HG03175 (cell line): ENCODE data around the gene EVI5.
"Not testable (repeated sequence)": the region's sequence is repeated elsewhere in the genome, so short reads cannot be mapped to it uniquely, and the experiment has no call there.

Experiments
- ATAC-seq: cut with Tn5 transposase; IDR thresholded peaks from one replicate; pipeline ENCODE4 v1.9.1; 2021; ENCODE audit warnings: mild to moderate bottlenecking, moderate library complexity; ENCODE audit not compliant: unreplicated experiment

The EVI5 gene

GRCh38 chr1:92527670-92528069 is 257.2 kb downstream of the EVI5 start:
- no peak for ATAC-seq

GRCh38 chr1:92524944-92525590 is 259.8 kb downstream of the EVI5 start:
- not testable (repeated sequence) for ATAC-seq

- no peak for ATAC-seq
These were observed 265.9 kb downstream of the EVI5 start for GRCh38 chr1:92519043-92519442.

GRCh38 chr1:92516574-92516973 is 268.3 kb downstream of the EVI5 start:
- ATAC-seq = no peak

GRCh38 chr1:92515796-92516201 is 269.1 kb downstream of the EVI5 start:
- no peak for ATAC-seq

GRCh38 chr1:92511541-92511940 is 273.4 kb downstream of the EVI5 start:
- ATAC-seq = peak; percentile 83

GRCh38 chr1:92509619-92510018 is 275.3 kb downstream of the EVI5 start:
- no peak for ATAC-seq

GRCh38 chr1:92505015-92505692 is 279.8 kb downstream of the EVI5 start:
- ATAC-seq = no peak

GRCh38 chr1:92504291-92505014 is 280.5 kb downstream of the EVI5 start:
- ATAC-seq = no peak

GRCh38 chr1:92503926-92504285 is 281.0 kb downstream of the EVI5 start:
- no peak for ATAC-seq

GRCh38 chr1:92503043-92503925 is 281.6 kb downstream of the EVI5 start:
- ATAC-seq = no peak

GRCh38 chr1:92502247-92502646 is 282.7 kb downstream of the EVI5 start:
- ATAC-seq = peak; percentile 85

- ATAC-seq = no peak
These were observed 284.4 kb downstream of the EVI5 start for GRCh38 chr1:92500552-92500951.

- ATAC-seq = no peak
These were observed 289.4 kb downstream of the EVI5 start for GRCh38 chr1:92495392-92496063.

GRCh38 chr1:92494485-92495141 is 290.3 kb downstream of the EVI5 start:
- ATAC-seq = no peak

- ATAC-seq = no peak
These were observed 291.8 kb downstream of the EVI5 start for GRCh38 chr1:92493139-92493538.

- no peak for ATAC-seq
These were observed 296.1 kb downstream of the EVI5 start for GRCh38 chr1:92488832-92489231.

- no peak for ATAC-seq
These were observed 296.5 kb downstream of the EVI5 start for GRCh38 chr1:92488416-92488815.

GRCh38 chr1:92487078-92487605 is 297.8 kb downstream of the EVI5 start:
- ATAC-seq = no peak
